GM06990 (cell line): ENCODE results near the gene CYSTM1.

Experiments
- DNase-seq: peaks from one replicate; pipeline ENCODE4 v3.0.0-alpha.2; 2011; ENCODE audit not compliant: insufficient read length; ENCODE audit errors: extremely low read depth
- H3K27me3 ChIP-seq: replicated peaks from 2 replicates; pipeline ENCODE4 v1.6.0; 2011; ENCODE audit warnings: low read length; ENCODE audit not compliant: control insufficient read depth, insufficient read depth
- H3K36me3 ChIP-seq: 2 replicates; pipeline ENCODE4 v1.5.1; 2011; ENCODE audit warnings: low read length; ENCODE audit not compliant: control insufficient read depth, insufficient read depth
- H3K4me3 ChIP-seq: replicated peaks from 2 replicates; pipeline ENCODE4 v1.5.1; 2011; ENCODE audit warnings: low read depth, mild to moderate bottlenecking, control low read depth, low read length
- CTCF ChIP-seq: IDR thresholded peaks from 2 replicates; pipeline ENCODE4 v1.5.1; 2011; ENCODE audit warnings: low read length, control low read depth, mild to moderate bottlenecking, inconsistent platforms; ENCODE audit not compliant: insufficient read depth, poor library complexity, severe bottlenecking

Gene CYSTM1

DNA sequence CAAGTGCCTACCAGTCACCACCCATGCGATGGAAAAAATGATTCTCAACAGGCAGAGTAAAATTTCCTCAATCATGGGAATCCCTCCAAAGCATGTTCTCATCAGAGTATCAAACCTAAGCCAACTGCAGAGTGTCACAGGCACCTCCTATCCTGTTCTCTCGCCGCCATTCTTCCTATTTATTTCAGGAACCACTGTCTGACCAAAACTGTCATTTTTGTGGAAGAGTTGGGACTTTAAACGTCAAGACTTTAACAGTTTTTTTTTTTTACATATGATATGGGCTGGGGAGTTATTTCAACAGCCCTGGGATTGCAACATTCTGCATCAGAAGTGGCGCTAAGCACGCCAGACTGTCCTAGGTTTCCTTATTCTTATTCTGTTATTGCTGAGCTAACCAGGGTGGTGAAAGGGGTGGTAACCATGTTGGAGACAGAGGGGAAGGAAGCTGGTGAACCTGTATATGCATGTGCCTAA, 98.5 kb downstream of the CYSTM1 start:
- no peaks in the 10 kb centered on the region for H3K27me3 ChIP-seq
- no peak for TF ChIP-seq CTCF
- no peak overlapping the region for H3K4me3 ChIP-seq
- no peaks in the 10 kb centered on the region; the same call in 1 of the 2 replicates for H3K36me3 ChIP-seq
- DNase-seq, result no peak

- H3K27me3 ChIP-seq, result no peaks in the 10 kb centered on the region
- H3K36me3 ChIP-seq, result no peaks in the 10 kb centered on the region; the same call in none of the 2 replicates
- DNase-seq, result no peak
- H3K4me3 ChIP-seq, result no peak overlapping the region
- TF ChIP-seq CTCF, result no peak
Observed at GRCh38 chr5:140275837-140276236, 100.8 kb downstream of the CYSTM1 start.

DNA sequence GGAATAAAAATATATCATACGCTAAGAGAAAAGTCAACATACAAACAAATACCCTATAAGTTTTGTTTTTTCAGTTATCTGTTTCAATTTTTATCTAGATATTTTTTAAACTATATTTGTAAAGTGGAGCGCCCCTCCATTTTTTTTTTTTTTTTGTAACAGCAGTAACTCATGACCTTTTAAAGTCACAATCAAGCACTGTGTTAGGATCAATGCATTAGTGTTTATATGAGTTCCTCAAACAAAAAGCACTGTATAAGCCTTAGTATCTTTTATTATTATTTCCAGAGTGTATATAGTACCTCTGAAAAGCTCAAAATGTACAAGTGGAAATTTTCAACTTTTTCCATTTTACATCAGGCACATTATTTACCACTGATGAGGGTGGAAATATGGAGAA, 107.3 kb downstream of the CYSTM1 start:
- DNase-seq, result no peak
- Histone ChIP-seq H3K36me3 (no peaks in the 10 kb centered on the region; the same call in none of the 2 replicates), H3K4me3 (no peak overlapping the region), H3K27me3 (no peaks in the 10 kb centered on the region)
- no peak for TF ChIP-seq CTCF

- no peaks in the 10 kb centered on the region; the same call in 1 of the 2 replicates for H3K36me3 ChIP-seq
- no peaks in the 10 kb centered on the region for H3K27me3 ChIP-seq
- TF ChIP-seq CTCF, result no peak
- DNase-seq, result no peak
- H3K4me3 ChIP-seq, result no peak overlapping the region
Observed at GRCh38 chr5:140284013-140284412, 109.0 kb downstream of the CYSTM1 start.

DNA sequence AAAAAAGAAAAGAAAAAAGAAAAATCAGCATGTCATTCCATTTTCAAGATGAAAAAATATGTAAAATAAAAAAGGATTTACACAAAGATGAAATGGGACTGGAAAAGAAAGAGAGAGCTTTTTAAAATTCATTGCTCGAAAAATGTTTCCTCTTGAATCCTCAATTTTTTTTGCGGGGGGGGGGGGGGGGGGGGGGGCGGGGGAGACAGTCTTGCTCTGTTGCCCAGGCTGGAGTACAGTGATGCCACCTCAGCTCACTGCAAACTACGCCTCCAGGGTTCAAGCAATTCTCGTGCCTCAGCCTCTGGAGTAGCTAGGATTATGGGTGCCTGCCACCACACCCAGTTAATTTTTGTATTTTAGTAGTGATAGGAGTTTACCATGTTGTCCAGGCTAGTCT, 111.4 kb downstream of the CYSTM1 start:
- no peak for TF ChIP-seq CTCF
- H3K36me3 ChIP-seq, result no peaks in the 10 kb centered on the region
- DNase-seq, result no peak
- H3K4me3 ChIP-seq, result no peak overlapping the region
- H3K27me3 ChIP-seq, result no peaks in the 10 kb centered on the region

DNA sequence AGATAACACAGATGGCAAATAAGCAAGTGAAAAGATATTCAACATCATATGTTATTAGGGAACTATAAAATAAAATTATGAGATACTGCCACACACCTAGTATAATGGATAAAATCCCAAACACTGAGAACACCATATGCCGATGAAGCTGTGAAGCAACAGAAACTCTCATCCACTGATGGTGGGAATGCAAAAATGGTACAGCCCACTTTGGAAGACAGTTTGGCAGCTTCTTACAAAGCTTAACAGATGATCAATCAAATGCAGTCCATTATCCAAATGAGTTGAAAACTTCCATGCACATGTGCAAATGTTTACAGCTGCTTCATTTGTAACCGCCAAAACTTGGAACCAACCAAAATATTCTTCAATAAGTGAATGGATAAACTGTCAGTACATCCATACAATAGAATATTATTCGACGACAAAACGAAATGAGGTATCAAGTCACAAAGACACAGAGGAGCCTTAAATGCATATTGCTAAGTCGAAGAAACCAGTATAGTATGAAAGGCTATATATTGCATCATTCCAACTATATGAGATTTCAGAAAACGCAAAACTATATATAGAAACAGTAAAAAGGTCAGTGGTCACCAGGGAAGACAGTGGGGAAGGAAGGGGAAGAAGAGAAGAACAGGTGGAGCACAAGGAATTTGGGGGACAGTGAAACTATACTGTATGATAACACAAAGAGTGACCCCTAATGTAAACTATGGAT, 113.0 kb downstream of the CYSTM1 start:
- no peak for TF ChIP-seq CTCF
- Histone ChIP-seq H3K36me3 (no peaks in the 10 kb centered on the region; the same call in 1 of the 2 replicates), H3K27me3 (no peaks in the 10 kb centered on the region), H3K4me3 (no peak overlapping the region)
- no peak for DNase-seq
